ENCODE results near the gene TEX47.

GRCh38 chr7:88845091-88845490 is 49.6 kb upstream of the TEX47 start:
- TF ChIP-seq CTCF (IDR thresholded peaks at IDR 0.05) (no peak), POLR2AphosphoS5 (IDR thresholded peaks at IDR 0.05) (no peak), EP300 (IDR thresholded peaks at IDR 0.05; ENCODE audit: low read depth) (no peak), POLR2A (IDR thresholded peaks at IDR 0.05) (no peak)

Measured in transverse colon (tissue), 4 donors.